WTC11 (cell line): Measurements from ENCODE around the gene DYRK1A. TPM values are rescaled to one million over a fixed set of nuclear protein-coding genes. Genes with fewer than 3 reads are reported as not detected.

ENCODE experiments used
- ATAC-seq: fragments of 200-7000 bp; cut with Tn5 transposase; 2 replicates; pipeline ENCODE4 v1.10.0; 2021; ENCODE audit warnings: mild to moderate bottlenecking, moderate library complexity
- CTCF ChIA-PET: fragments of 300-600 bp; sonication (Branson Sonifier 250); formaldehyde crosslinking; loops from one replicate; lab custom pipeline; 2021; ENCODE audit warnings: antibody characterized with exemption; lab: Charles Lee
- POLR2A ChIA-PET: fragments of 350-600 bp; sonication (Branson Sonifier 250); formaldehyde crosslinking; loops from one replicate; lab custom pipeline; 2021; ENCODE audit warnings: antibody characterized with exemption; lab: Charles Lee
- DNase-seq: peaks from one replicate; pipeline ENCODE4 v3.0.0; 2021; ENCODE audit warnings: low spot score
- H3K27ac Mint-ChIP-seq: 2 replicates; pipeline ENCODE4 v1.8.0; 2021; ENCODE audit warnings: mixed read lengths
- H3K27me3 Mint-ChIP-seq: 2 replicates; pipeline ENCODE4 v1.8.0; 2021; ENCODE audit warnings: low read depth, mild to moderate bottlenecking, moderate library complexity, mixed read lengths
- H3K36me3 Mint-ChIP-seq: 2 replicates; pipeline ENCODE4 v1.8.0; 2021; ENCODE audit warnings: mixed read lengths
- H3K4me1 Mint-ChIP-seq: 2 replicates; pipeline ENCODE4 v1.8.0; 2022; ENCODE audit warnings: mixed read lengths
- H3K4me3 Mint-ChIP-seq: 2 replicates; pipeline ENCODE4 v1.8.0; 2021; ENCODE audit warnings: mild to moderate bottlenecking, moderate library complexity, mixed read lengths
- H3K9me3 Mint-ChIP-seq: 2 replicates; pipeline ENCODE4 v1.8.0; 2021; ENCODE audit warnings: mixed read lengths
- AFF4 ChIP-seq: sonication (generic); formaldehyde crosslinking; IDR thresholded peaks from 2 replicates; pipeline ENCODE4 v1.8.1; 2023; ENCODE audit warnings: mild to moderate bottlenecking, missing genetic modification reagents, borderline replicate concordance
- ATF2 ChIP-seq: sonication (generic); formaldehyde crosslinking; IDR thresholded peaks from 2 replicates; pipeline ENCODE4 v1.8.1; 2022; ENCODE audit warnings: low read depth, missing genetic modification reagents, borderline replicate concordance
- ESRRA ChIP-seq: sonication (generic); formaldehyde crosslinking; IDR thresholded peaks from 2 replicates; pipeline ENCODE4 v1.8.1; 2022; ENCODE audit warnings: mild to moderate bottlenecking, missing genetic modification reagents, borderline replicate concordance
- FOXJ3 ChIP-seq: sonication (generic); formaldehyde crosslinking; IDR thresholded peaks from 2 replicates; pipeline ENCODE4 v1.9.0; 2021; ENCODE audit warnings: missing genetic modification reagents, mild to moderate bottlenecking, borderline replicate concordance
- GABPB1 ChIP-seq: sonication (generic); formaldehyde crosslinking; IDR thresholded peaks from 2 replicates; pipeline ENCODE4 v1.8.1; 2023; ENCODE audit warnings: mild to moderate bottlenecking, missing genetic modification reagents
- GTF2I ChIP-seq: fragments of 250-450 bp; sonication (Bioruptor Pico); conservative IDR thresholded peaks from 2 replicates; pipeline ENCODE4 v1.4.0; 2021; ENCODE audit warnings: mild to moderate bottlenecking
- MYBL2 ChIP-seq: sonication (generic); formaldehyde crosslinking; IDR thresholded peaks from 2 replicates; pipeline ENCODE4 v1.8.1; 2023; ENCODE audit warnings: mild to moderate bottlenecking, moderate library complexity, missing genetic modification reagents
- NFATC4 ChIP-seq: fragments of 250-450 bp; sonication (Bioruptor Pico); IDR thresholded peaks from 2 replicates; pipeline ENCODE4 v1.9.0; 2021; ENCODE audit warnings: mild to moderate bottlenecking
- TP53 ChIP-seq: sonication (generic); formaldehyde crosslinking; IDR thresholded peaks from 2 replicates; pipeline ENCODE4 v1.8.1; 2023; ENCODE audit warnings: mild to moderate bottlenecking, missing genetic modification reagents
- ZNF263 ChIP-seq: sonication (generic); formaldehyde crosslinking; IDR thresholded peaks from 2 replicates; pipeline ENCODE4 v1.8.1; 2022; ENCODE audit warnings: low read depth, mild to moderate bottlenecking, moderate library complexity, missing genetic modification reagents
- ZNF317 ChIP-seq: sonication (generic); formaldehyde crosslinking; IDR thresholded peaks from 2 replicates; pipeline ENCODE4 v1.8.1; 2023; ENCODE audit warnings: low read depth, mild to moderate bottlenecking, moderate library complexity, missing genetic modification reagents, borderline replicate concordance
- ZNF532 ChIP-seq: fragments of 250-450 bp; sonication (Bioruptor Pico); IDR thresholded peaks from 2 replicates; pipeline ENCODE4 v1.9.0; 2021; ENCODE audit warnings: mild to moderate bottlenecking, borderline replicate concordance
- ZNF671 ChIP-seq: fragments of 250-450 bp; sonication (Bioruptor Pico); IDR thresholded peaks from 2 replicates; pipeline ENCODE4 v1.8.0; 2021; ENCODE audit warnings: mild to moderate bottlenecking
- total RNA-seq: library from RNA; stranded (reverse); gene quantifications from 3 replicates; pipeline ENCODE4 v1.2.3, GENCODE V29; 2021
- TF ChIP-seq, protein P1 (sequence below): sonication (generic); formaldehyde crosslinking; IDR thresholded peaks from 2 replicates; pipeline ENCODE4 v1.8.1; 2023; ENCODE audit warnings: mild to moderate bottlenecking, moderate library complexity, missing genetic modification reagents
- TF ChIP-seq, protein P2 (sequence below): sonication (generic); formaldehyde crosslinking; IDR thresholded peaks from 2 replicates; pipeline ENCODE4 v1.8.1; 2023; ENCODE audit warnings: mild to moderate bottlenecking, missing genetic modification reagents, moderate library complexity
- TF ChIP-seq, protein P3 (sequence below): sonication (generic); formaldehyde crosslinking; IDR thresholded peaks from 2 replicates; pipeline ENCODE4 v1.8.0; 2022; ENCODE audit warnings: mild to moderate bottlenecking, missing genetic modification reagents

DYRK1A gene
- total RNA-seq, 1 experiment from 2014 or later, result 56.5 TPM

DNA sequence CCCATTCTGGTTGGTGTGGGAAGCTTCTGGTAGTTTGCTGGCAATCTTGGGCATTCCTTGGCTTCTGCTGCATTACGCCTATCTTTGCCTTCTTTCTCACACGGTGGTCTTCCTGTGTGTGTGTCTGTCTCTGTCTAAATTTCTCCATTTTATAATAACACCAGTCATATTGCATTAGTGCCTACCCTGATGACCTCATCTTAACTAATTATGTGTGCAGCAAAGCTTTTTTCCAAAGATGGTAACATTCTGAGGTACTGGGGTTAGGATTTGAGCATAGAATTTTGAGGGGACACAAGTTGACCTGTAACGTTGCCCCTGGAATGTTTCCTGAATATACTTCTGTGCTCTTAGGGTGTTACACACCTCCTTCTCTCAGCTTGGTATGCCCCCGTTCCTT, 77.1 kb downstream of the DYRK1A start:
- Mint-ChIP-seq H3K9me3 (peaks cover 12% of the 10 kb centered on the region), H3K4me3 (no peak overlapping the region), H3K4me1 (peaks cover 61% of the 10 kb centered on the region), H3K27ac (0 out of 2 replicates have a peak overlapping the region, but pooled peaks have one; percentile 46), H3K36me3 (peaks cover 11% of the 10 kb centered on the region), H3K27me3 (no peaks in the 10 kb centered on the region)
- POLR2A ChIA-PET, result no interaction called here
- CTCF ChIA-PET, result no interaction called here
- DNase-seq (no peak), ATAC-seq (no peak)
- TF ChIP-seq GTF2I, result no peak
- TF ChIP-seq ZNF671, result no peak
- TF ChIP-seq ZNF532 (CRISPR knock-in tag), result no peak
- TF ChIP-seq ZNF263, result no peak
- no peak for TF ChIP-seq ESRRA (CRISPR knock-in tag)
- no peak for TF ChIP-seq FOXJ3 (CRISPR knock-in tag)
- no peak for TF ChIP-seq TP53 (CRISPR knock-in tag)
- TF ChIP-seq AFF4 (CRISPR knock-in tag), result no peak
- no peak for TF ChIP-seq ATF2 (CRISPR knock-in tag)
- TF ChIP-seq, protein P1, sequence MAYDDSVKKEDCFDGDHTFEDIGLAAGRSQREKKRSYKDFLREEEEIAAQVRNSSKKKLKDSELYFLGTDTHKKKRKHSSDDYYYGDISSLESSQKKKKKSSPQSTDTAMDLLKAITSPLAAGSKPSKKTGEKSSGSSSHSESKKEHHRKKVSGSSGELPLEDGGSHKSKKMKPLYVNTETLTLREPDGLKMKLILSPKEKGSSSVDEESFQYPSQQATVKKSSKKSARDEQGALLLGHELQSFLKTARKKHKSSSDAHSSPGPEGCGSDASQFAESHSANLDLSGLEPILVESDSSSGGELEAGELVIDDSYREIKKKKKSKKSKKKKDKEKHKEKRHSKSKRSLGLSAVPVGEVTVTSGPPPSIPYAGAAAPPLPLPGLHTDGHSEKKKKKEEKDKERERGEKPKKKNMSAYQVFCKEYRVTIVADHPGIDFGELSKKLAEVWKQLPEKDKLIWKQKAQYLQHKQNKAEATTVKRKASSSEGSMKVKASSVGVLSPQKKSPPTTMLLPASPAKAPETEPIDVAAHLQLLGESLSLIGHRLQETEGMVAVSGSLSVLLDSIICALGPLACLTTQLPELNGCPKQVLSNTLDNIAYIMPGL (CRISPR knock-in tag), result no peak
- TF ChIP-seq, protein P2, sequence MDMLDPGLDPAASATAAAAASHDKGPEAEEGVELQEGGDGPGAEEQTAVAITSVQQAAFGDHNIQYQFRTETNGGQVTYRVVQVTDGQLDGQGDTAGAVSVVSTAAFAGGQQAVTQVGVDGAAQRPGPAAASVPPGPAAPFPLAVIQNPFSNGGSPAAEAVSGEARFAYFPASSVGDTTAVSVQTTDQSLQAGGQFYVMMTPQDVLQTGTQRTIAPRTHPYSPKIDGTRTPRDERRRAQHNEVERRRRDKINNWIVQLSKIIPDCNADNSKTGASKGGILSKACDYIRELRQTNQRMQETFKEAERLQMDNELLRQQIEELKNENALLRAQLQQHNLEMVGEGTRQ (CRISPR knock-in tag), result no peak
- no peak for TF ChIP-seq NFATC4 (CRISPR knock-in tag)
- no peak for TF ChIP-seq MYBL2 (CRISPR knock-in tag)
- TF ChIP-seq GABPB1 (CRISPR knock-in tag), result no peak
- no peak for TF ChIP-seq ZNF317 (CRISPR knock-in tag)
- TF ChIP-seq, protein P3, sequence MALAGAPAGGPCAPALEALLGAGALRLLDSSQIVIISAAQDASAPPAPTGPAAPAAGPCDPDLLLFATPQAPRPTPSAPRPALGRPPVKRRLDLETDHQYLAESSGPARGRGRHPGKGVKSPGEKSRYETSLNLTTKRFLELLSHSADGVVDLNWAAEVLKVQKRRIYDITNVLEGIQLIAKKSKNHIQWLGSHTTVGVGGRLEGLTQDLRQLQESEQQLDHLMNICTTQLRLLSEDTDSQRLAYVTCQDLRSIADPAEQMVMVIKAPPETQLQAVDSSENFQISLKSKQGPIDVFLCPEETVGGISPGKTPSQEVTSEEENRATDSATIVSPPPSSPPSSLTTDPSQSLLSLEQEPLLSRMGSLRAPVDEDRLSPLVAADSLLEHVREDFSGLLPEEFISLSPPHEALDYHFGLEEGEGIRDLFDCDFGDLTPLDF, result no peak
